CD4-positive, alpha-beta T cell (primary cell): ENCODE data around the gene OLFML1. TPM values are rescaled to one million over a fixed set of nuclear protein-coding genes. Genes with fewer than 3 reads are reported as not detected.

Experiments
- ATAC-seq: fragments of 200-7000 bp; cut with Tn5 transposase; one replicate; pipeline ENCODE4 v1.10.0; 2022; ENCODE audit warnings: mild to moderate bottlenecking; ENCODE audit not compliant: poor library complexity
- CTCF ChIA-PET: fragments of 350-600 bp; sonication (Branson Sonifier 250); formaldehyde crosslinking; loops from one replicate; lab custom pipeline; 2021; ENCODE audit warnings: antibody characterized with exemption, inconsistent platforms; lab: Charles Lee
- POLR2A ChIA-PET: fragments of 350-600 bp; sonication (Branson Sonifier 250); formaldehyde crosslinking; loops from one replicate; lab custom pipeline; 2021; ENCODE audit warnings: antibody characterized with exemption, inconsistent platforms; lab: Charles Lee
- DNase-seq, 14 experiments: peaks; one replicate each; pipeline ENCODE4 v3.0.0-alpha.2; 2013 to 2020; ENCODE audit warnings: mixed read lengths in 2 of 14
- H3K27ac ChIP-seq, 2 donors: one replicate each; pipeline versions ENCODE4 v1.5.1 to v1.7.0; 2013; ENCODE audit warnings: low read length in 2 of 2, low read depth in 1 of 2, mild to moderate bottlenecking in 1 of 2
- H3K27me3 ChIP-seq, 2 experiments: 1 replicate in 1 of 2; 2 replicates in 1 of 2; pipeline versions ENCODE4 v1.6.1 to v1.7.0; 2013; ENCODE audit warnings: low read length in 2 of 2, control low read depth in 1 of 2, mild to moderate bottlenecking in 1 of 2, moderate library complexity in 1 of 2; ENCODE audit not compliant: insufficient read depth in 2 of 2, control insufficient read depth in 1 of 2
- H3K36me3 ChIP-seq: one replicate; pipeline ENCODE4 v1.6.1; 2013; ENCODE audit warnings: low read length, control low read depth; ENCODE audit not compliant: insufficient read depth
- H3K4me1 ChIP-seq: one replicate; pipeline ENCODE4 v1.6.1; 2013; ENCODE audit warnings: low read length, control low read depth; ENCODE audit not compliant: insufficient read depth
- H3K4me3 ChIP-seq: one replicate; pipeline ENCODE4 v1.5.1; 2013; ENCODE audit warnings: mild to moderate bottlenecking, low read length, moderate library complexity
- H3K9me3 ChIP-seq, 2 experiments: 1 replicate in 1 of 2; 2 replicates in 1 of 2; pipeline versions ENCODE4 v1.6.1 to v1.7.0; 2013; ENCODE audit warnings: low read length in 2 of 2, mild to moderate bottlenecking in 2 of 2, control low read depth in 1 of 2, moderate library complexity in 1 of 2; ENCODE audit not compliant: control insufficient read depth in 1 of 2, insufficient read depth in 1 of 2
- H3K27ac Mint-ChIP-seq: one replicate; pipeline ENCODE4 v1.8.0; 2020; ENCODE audit warnings: mixed read lengths
- H3K27me3 Mint-ChIP-seq: one replicate; pipeline ENCODE4 v1.8.0; 2021; ENCODE audit warnings: mixed read lengths
- H3K36me3 Mint-ChIP-seq: one replicate; pipeline ENCODE4 v1.8.0; 2021; ENCODE audit warnings: low read depth, mixed read lengths
- H3K4me1 Mint-ChIP-seq: one replicate; pipeline ENCODE4 v1.8.0; 2021; ENCODE audit warnings: low read depth, mixed read lengths
- H3K4me3 Mint-ChIP-seq: one replicate; pipeline ENCODE4 v1.8.0; 2020; ENCODE audit warnings: mild to moderate bottlenecking, mixed read lengths
- H3K9me3 Mint-ChIP-seq: one replicate; pipeline ENCODE4 v1.8.0; 2020; ENCODE audit warnings: mixed read lengths
- CTCF ChIP-seq: fragments of 200-600 bp; IDR thresholded peaks from one replicate; pipeline ENCODE4 v1.8.0; 2022; ENCODE audit warnings: antibody characterized with exemption, mild to moderate bottlenecking
- intact Hi-C, 2 experiments: fragments of 100-400 bp; cut with DNase I in 1 of 2; cut with micrococcal nuclease in 1 of 2; formaldehyde crosslinking; loops; one replicate each; pipeline versions ENCODE4 v1.15.1 to v1.9.0; 2023 to 2025; cut with DNase I, micrococcal nuclease
- total RNA-seq, 174 experiments: library from RNA in 2 of 174; stranded (reverse) in 2 of 174; gene quantifications; one replicate each; pipeline ENCODE4 v1.2.3 and lab custom pipeline; 2021 to 2026

Gene OLFML1
- total RNA-seq, 2 experiments from 2014 or later: not detected

- POLR2A ChIA-PET: no interaction called here
- CTCF ChIA-PET: no interaction called here
- ATAC-seq (no peak), DNase-seq (no peak)
- H3K4me3 Mint-ChIP-seq: no peak overlapping the region
- intact Hi-C loops: no loop called here
- no peaks in the 10 kb centered on the region for H3K4me1 Mint-ChIP-seq
- Histone ChIP-seq H3K27me3 (peaks cover 2 to 4% of the 10 kb centered on the region in 2 experiments), H3K36me3 (no peaks in the 10 kb centered on the region), H3K9me3 (no peaks in the 10 kb centered on the region), H3K27ac (no peak overlapping the region), H3K4me3 (no peak overlapping the region), H3K4me1 (no peaks in the 10 kb centered on the region)
- no peak overlapping the region for H3K27ac Mint-ChIP-seq
- H3K9me3 Mint-ChIP-seq: no peaks in the 10 kb centered on the region
- H3K36me3 Mint-ChIP-seq: no peaks in the 10 kb centered on the region
- no peak for TF ChIP-seq CTCF
- H3K27me3 Mint-ChIP-seq: no peaks in the 10 kb centered on the region
These were observed 13.8 kb downstream of the OLFML1 start for GRCh38 chr11:7499081-7499480.

GRCh38 chr11:7500251-7500650 lies 14.9 kb downstream of the OLFML1 start:
- no peaks in the 10 kb centered on the region for H3K36me3 ChIP-seq
- no peak overlapping the region for H3K4me3 Mint-ChIP-seq
- ATAC-seq (no peak), DNase-seq (no peak)
- no peaks in the 10 kb centered on the region for H3K4me1 Mint-ChIP-seq
- H3K4me3 ChIP-seq: no peak overlapping the region
- no peak for TF ChIP-seq CTCF
- ChIA-PET CTCF (no interaction called here), POLR2A (no interaction called here)
- no peaks in the 10 kb centered on the region for H3K27me3 Mint-ChIP-seq
- no peaks in the 10 kb centered on the region for H3K9me3 ChIP-seq
- intact Hi-C loops: no loop called here
- peaks cover 2 to 4% of the 10 kb centered on the region in 2 experiments for H3K27me3 ChIP-seq
- no peak overlapping the region for H3K27ac ChIP-seq
- H3K36me3 Mint-ChIP-seq: no peaks in the 10 kb centered on the region
- H3K9me3 Mint-ChIP-seq: no peaks in the 10 kb centered on the region
- H3K27ac Mint-ChIP-seq: no peak overlapping the region
- H3K4me1 ChIP-seq: no peaks in the 10 kb centered on the region

- no peak overlapping the region for H3K27ac ChIP-seq
- H3K27ac Mint-ChIP-seq: no peak overlapping the region
- no peak overlapping the region for H3K4me3 ChIP-seq
- ChIA-PET CTCF (no interaction called here), POLR2A (no interaction called here)
- no peaks in the 10 kb centered on the region for H3K36me3 ChIP-seq
- H3K9me3 Mint-ChIP-seq: no peaks in the 10 kb centered on the region
- no peaks in the 10 kb centered on the region for H3K4me1 Mint-ChIP-seq
- intact Hi-C loops: no loop called here
- no peak for TF ChIP-seq CTCF
- H3K4me3 Mint-ChIP-seq: no peak overlapping the region
- H3K9me3 ChIP-seq: no peaks in the 10 kb centered on the region
- H3K27me3 ChIP-seq: peaks cover 2 to 4% of the 10 kb centered on the region in 2 experiments
- ATAC-seq (no peak), DNase-seq (no peak)
- no peaks in the 10 kb centered on the region for H3K36me3 Mint-ChIP-seq
- no peaks in the 10 kb centered on the region for H3K27me3 Mint-ChIP-seq
- no peaks in the 10 kb centered on the region for H3K4me1 ChIP-seq
These were observed 15.9 kb downstream of the OLFML1 start for GRCh38 chr11:7501251-7501650.
